HCT116 (cell line): ENCODE measurements around the gene CBLC. TPM values are rescaled to one million over a fixed set of nuclear protein-coding genes. Genes with fewer than 3 reads are reported as not detected.

Experiments used
- ATAC-seq: fragments of 200-7000 bp; cut with Tn5 transposase; 2 replicates; pipeline ENCODE4 v1.9.1; 2020; ENCODE audit warnings: mild to moderate bottlenecking, moderate library complexity
- BruUV-seq: library from RNA; stranded (reverse); fragments of 400-500 nt; replicated peaks from 2 replicates; lab custom pipeline; 2021; lab: Mats Ljungman, UMichigan
- CTCF ChIA-PET: fragments of 300-600 bp; sonication (Branson Sonifier 250); formaldehyde crosslinking; loops from one replicate; lab custom pipeline; 2021; ENCODE audit warnings: antibody characterized with exemption; lab: Charles Lee
- POLR2A ChIA-PET: fragments of 300-600, 350-600 bp; sonication (Branson Sonifier 250); formaldehyde crosslinking; loops from one replicate; lab custom pipeline; 2021; ENCODE audit warnings: antibody characterized with exemption; lab: Charles Lee
- RAD21 ChIA-PET, 2 experiments: fragments of 300-600 bp; sonication (Branson Sonifier 250); formaldehyde crosslinking; loops; one replicate each; lab custom pipeline; 2023; ENCODE audit warnings: low total read pairs in 2 of 2; ENCODE audit not compliant: uncharacterized antibody in 2 of 2, unreplicated experiment in 2 of 2, low non-redundant PET in 1 of 2; lab: Charles Lee
- DNase-seq: peaks from one replicate; pipeline ENCODE4 v3.0.0-alpha.2; 2010; ENCODE audit warnings: low read depth, low spot score
- H2AFZ ChIP-seq: fragments of 200-600 bp; shearing (Covaris generic), sonication (generic); 2 replicates; pipeline ENCODE4 v1.6.1; 2017; ENCODE audit warnings: low read depth, mixed run types, mixed read lengths, antibody characterized with exemption, low read length; ENCODE audit not compliant: poor library complexity, severe bottlenecking
- H3K27ac ChIP-seq: 2 replicates; pipeline ENCODE4 v1.5.1; 2012; ENCODE audit warnings: low read depth, low read length
- H3K27me3 ChIP-seq: fragments of 200-600 bp; sonication (generic); 2 replicates; pipeline ENCODE4 v1.6.1; 2016; ENCODE audit warnings: mixed run types, low read length, mixed read lengths; ENCODE audit not compliant: insufficient read depth
- H3K36me3 ChIP-seq, 2 experiments: fragments of 200-500 bp in 1 of 2; fragments of 200-600 bp in 1 of 2; sonication (Bioruptor generic) in 1 of 2; sonication (generic) in 1 of 2; 2 replicates each; pipeline versions ENCODE4 v1.5.1 to v1.6.1; 2014 to 2016; ENCODE audit warnings: low read length in 2 of 2, inconsistent platforms in 1 of 2, mixed read lengths in 1 of 2, mixed run types in 1 of 2; ENCODE audit not compliant: insufficient read depth in 2 of 2, control insufficient read depth in 1 of 2
- H3K4me1 ChIP-seq, 2 experiments: fragments of 200-600 bp in 1 of 2; sonication (generic) in 1 of 2; 2 replicates each; pipeline versions ENCODE4 v1.5.1 to v1.6.1; 2012 to 2017; ENCODE audit warnings: low read length in 2 of 2, inconsistent platforms in 1 of 2, mild to moderate bottlenecking in 1 of 2, mixed read lengths in 1 of 2, mixed run types in 1 of 2, moderate library complexity in 1 of 2; ENCODE audit not compliant: insufficient read depth in 2 of 2, control insufficient read depth in 1 of 2
- H3K4me2 ChIP-seq: fragments of 200-600 bp; sonication (generic); 2 replicates; pipeline ENCODE4 v1.6.1; 2017; ENCODE audit warnings: mixed run types, low read length, mixed read lengths
- H3K4me3 ChIP-seq, 2 experiments: fragments of 200-600 bp in 1 of 2; sonication (generic) in 1 of 2; replicated peaks in 1 of 2; 2 replicates each; pipeline ENCODE4 v1.5.1; 2011 to 2016; ENCODE audit warnings: low read length in 2 of 2, control low read depth in 1 of 2, low read depth in 1 of 2, mild to moderate bottlenecking in 1 of 2, mixed read lengths in 1 of 2, mixed run types in 1 of 2
- H3K79me2 ChIP-seq: fragments of 200-600 bp; sonication (generic); 2 replicates; pipeline ENCODE4 v1.6.1; 2017; ENCODE audit warnings: mild to moderate bottlenecking, mixed run types, low read length, moderate library complexity, mixed read lengths; ENCODE audit not compliant: insufficient read depth
- H3K9ac ChIP-seq: fragments of 200-600 bp; sonication (generic); 2 replicates; pipeline ENCODE4 v1.6.1; 2016; ENCODE audit warnings: low read length, mixed read lengths
- H3K9me2 ChIP-seq: fragments of 200-600 bp; sonication (generic), shearing (Covaris generic); 2 replicates; pipeline ENCODE4 v1.6.1; 2017; ENCODE audit warnings: mixed run types, mild to moderate bottlenecking, moderate library complexity; ENCODE audit not compliant: insufficient read depth
- H3K9me3 ChIP-seq, 2 experiments: fragments of 200-500 bp in 1 of 2; fragments of 200-600 bp in 1 of 2; sonication (Bioruptor generic) in 1 of 2; sonication (generic) in 1 of 2; 2 replicates each; pipeline ENCODE4 v1.6.1; 2014 to 2017; ENCODE audit warnings: low read length in 2 of 2, mixed read lengths in 2 of 2, inconsistent platforms in 1 of 2, low read depth in 1 of 2, mild to moderate bottlenecking in 1 of 2, mixed run types in 1 of 2, moderate library complexity in 1 of 2; ENCODE audit not compliant: control insufficient read depth in 1 of 2, insufficient read depth in 1 of 2
- H4K20me1 ChIP-seq: fragments of 200-600 bp; sonication (generic), shearing (Covaris generic); 2 replicates; pipeline ENCODE4 v1.6.1; 2017; ENCODE audit warnings: mixed run types, mild to moderate bottlenecking, moderate library complexity; ENCODE audit not compliant: insufficient read depth
- CBX3 ChIP-seq: IDR thresholded peaks from 2 replicates; pipeline ENCODE4 v1.6.1; 2012; ENCODE audit warnings: low read depth
- EZH2 ChIP-seq: fragments of 200-600 bp; sonication (generic); IDR thresholded peaks from 2 replicates; pipeline ENCODE4 v1.6.1; 2017; ENCODE audit warnings: antibody characterized with exemption, mixed run types
- EZH2phosphoT487 ChIP-seq: fragments of 200-600 bp; IDR thresholded peaks from 2 replicates; pipeline ENCODE4 v1.6.1; 2018; ENCODE audit warnings: antibody characterized with exemption, borderline replicate concordance
- FOSL1 ChIP-seq: IDR thresholded peaks from 2 replicates; pipeline ENCODE4 v1.6.1; 2012; ENCODE audit warnings: low read depth
- JUND ChIP-seq: IDR thresholded peaks from 2 replicates; pipeline ENCODE4 v1.6.1; 2012
- POLR2A ChIP-seq: IDR thresholded peaks from 2 replicates; pipeline ENCODE4 v1.7.0; 2011; ENCODE audit warnings: borderline replicate concordance; ENCODE audit not compliant: insufficient read depth, insufficient read length; ENCODE audit errors: extremely low read depth
- SIN3A ChIP-seq: IDR thresholded peaks from 2 replicates; pipeline ENCODE4 v1.6.1; 2012; ENCODE audit warnings: low read depth
- SP1 ChIP-seq: IDR thresholded peaks from 2 replicates; pipeline ENCODE4 v1.6.1; 2012; ENCODE audit warnings: low read depth
- YY1 ChIP-seq: IDR thresholded peaks from 2 replicates; pipeline ENCODE4 v1.6.1; 2011; ENCODE audit warnings: low read length, low read depth, moderate library complexity, mild to moderate bottlenecking; ENCODE audit not compliant: insufficient replicate concordance; ENCODE audit errors: extremely low read depth
- ZNF274 ChIP-seq: fragments of 200-500 bp; sonication (Bioruptor generic); IDR thresholded peaks from 2 replicates; pipeline ENCODE4 v1.6.1; 2014; ENCODE audit warnings: mild to moderate bottlenecking, low read depth, low read length, inconsistent platforms
- intact Hi-C: fragments of 100-400 bp; cut with micrococcal nuclease; formaldehyde crosslinking; loops from 2 replicates; pipeline ENCODE4 v1.10.0; 2022
- total RNA-seq: library from RNA; stranded (reverse); gene quantifications from one replicate; pipeline ENCODE4 v1.2.1, GENCODE V29; 2021; ENCODE audit not compliant: unreplicated experiment
- TF ChIP-seq, protein P1 (sequence below): IDR thresholded peaks from 2 replicates; pipeline ENCODE4 v1.6.1; 2012
- TF ChIP-seq, protein P2 (sequence below), 3 experiments: fragments of 200-600 bp in 1 of 3; sonication (generic) in 1 of 3; IDR thresholded peaks in 2 of 3; conservative IDR thresholded peaks in 1 of 3; 2 replicates each; pipeline ENCODE4 v1.5.1; 2012 to 2017; ENCODE audit warnings: low read depth in 2 of 3, low read length in 2 of 3, antibody characterized with exemption in 1 of 3, borderline replicate concordance in 1 of 3, control low read depth in 1 of 3, mild to moderate bottlenecking in 1 of 3, mixed read lengths in 1 of 3, mixed run types in 1 of 3, moderate library complexity in 1 of 3; ENCODE audit not compliant: insufficient read depth in 1 of 3
- TF ChIP-seq, protein P3 (sequence below): IDR thresholded peaks from 2 replicates; pipeline ENCODE4 v1.6.1; 2012; ENCODE audit warnings: low read depth

CBLC gene
- total RNA-seq, 1 experiment from 2014 or later = 54.3 TPM

DNA sequence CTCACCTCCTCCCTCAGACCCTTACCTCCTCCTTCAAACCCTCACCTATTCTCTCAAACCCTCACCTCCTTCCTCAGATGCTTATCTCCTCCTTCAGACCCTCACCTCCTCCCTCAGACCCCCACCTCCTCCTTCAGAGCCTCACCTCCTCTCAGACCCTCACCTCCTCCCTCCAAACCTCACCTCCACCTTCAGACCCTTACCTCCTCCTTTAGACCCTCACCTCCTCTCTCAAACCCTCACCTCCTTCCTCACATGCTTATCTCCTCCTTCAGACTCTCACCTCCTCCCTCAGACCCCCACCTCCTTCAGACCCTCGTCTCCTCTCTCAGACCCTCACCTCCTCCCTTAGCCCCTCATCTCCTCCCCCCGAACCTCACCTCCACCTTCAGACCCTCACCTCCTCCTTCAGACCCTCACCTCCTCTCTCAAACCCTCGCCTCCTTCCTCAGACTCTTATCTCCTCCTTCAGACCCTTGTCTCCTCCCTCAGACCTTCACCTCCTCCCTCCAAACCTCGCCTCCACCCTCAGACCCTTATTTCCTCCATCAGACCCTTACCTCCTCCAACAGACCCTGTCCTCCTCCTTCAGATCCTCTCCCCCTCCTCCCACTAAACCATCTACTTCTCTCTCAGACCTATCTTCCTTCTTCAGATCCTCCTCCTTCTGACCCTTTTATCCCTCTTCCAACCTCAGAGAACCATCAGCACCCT is 31.6 kb upstream of the CBLC start:
- ChIA-PET POLR2A (interaction anchor here (1.0 to 5.8 kb wide), 2 partner anchors 7 to 24 kb away, joined by 4 to 36 read pairs; no protein-coding TSS in a partner anchor), RAD21 (interaction anchor here (1.0 to 1.5 kb wide), 3 partner anchors 21 to 25 kb away, joined by 3 to 4 read pairs (median 3); no protein-coding TSS in a partner anchor), CTCF (interaction anchor here (1.8 kb wide), 1 partner anchor 25 kb away, joined by 6 read pairs; no protein-coding TSS in a partner anchor)
- Histone ChIP-seq H3K4me1 (peaks cover 64 to 86% of the 10 kb centered on the region in 2 experiments), H3K9me2 (no peaks in the 10 kb centered on the region), H3K4me3 (no peak overlapping the region), H3K36me3 (peaks cover 0 to under 1% of the 10 kb centered on the region in 2 experiments; a peak in 1 of 4 replicates), H3K9ac (peak overlapping the region; percentile 47; the same call in 1 of the 2 replicates), H2AFZ (no peak overlapping the region), H3K27ac (peak overlapping the region; percentile 98; the same call in 1 of the 2 replicates), H3K4me2 (peak overlapping the region; percentile 81), H3K9me3 (no peaks in the 10 kb centered on the region), H3K79me2 (peaks cover 18% of the 10 kb centered on the region), H4K20me1 (no peaks in the 10 kb centered on the region), H3K27me3 (no peaks in the 10 kb centered on the region)
- intact Hi-C loops = no loop called here
- ATAC-seq (no peak), DNase-seq (no peak)
- no peak for TF ChIP-seq JUND
- no peak for TF ChIP-seq YY1
- no peak for TF ChIP-seq ZNF274
- no peak for TF ChIP-seq SP1
- TF ChIP-seq EZH2phosphoT487 = no peak
- no peak for TF ChIP-seq SIN3A
- no TSS peak for BruUV-seq

DNA sequence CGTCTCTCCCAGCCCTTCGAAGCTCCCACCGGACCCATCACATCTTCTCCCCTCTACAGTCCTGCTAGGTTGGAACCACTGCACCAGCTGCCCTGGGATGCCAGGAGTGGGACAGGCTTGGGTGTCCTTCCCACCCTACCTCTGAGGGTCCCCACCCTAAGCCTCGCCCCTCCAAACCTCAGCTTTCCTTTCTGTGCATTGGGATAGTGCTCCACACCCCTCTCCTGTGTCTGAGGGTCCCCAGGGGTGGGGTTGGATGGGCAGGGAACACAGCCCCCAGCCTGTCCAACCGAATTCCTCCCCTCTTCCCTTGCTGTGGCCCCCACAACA is 31.1 kb upstream of the CBLC start:
- no peak for DNase-seq
- H2AFZ ChIP-seq = no peak overlapping the region
- H3K36me3 ChIP-seq = peaks cover 2 to 4% of the 10 kb centered on the region in 2 experiments; a peak in 2 of 4 replicates
- TF ChIP-seq, protein P1, sequence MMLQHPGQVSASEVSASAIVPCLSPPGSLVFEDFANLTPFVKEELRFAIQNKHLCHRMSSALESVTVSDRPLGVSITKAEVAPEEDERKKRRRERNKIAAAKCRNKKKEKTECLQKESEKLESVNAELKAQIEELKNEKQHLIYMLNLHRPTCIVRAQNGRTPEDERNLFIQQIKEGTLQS = no peak
- TF ChIP-seq, protein P2, sequence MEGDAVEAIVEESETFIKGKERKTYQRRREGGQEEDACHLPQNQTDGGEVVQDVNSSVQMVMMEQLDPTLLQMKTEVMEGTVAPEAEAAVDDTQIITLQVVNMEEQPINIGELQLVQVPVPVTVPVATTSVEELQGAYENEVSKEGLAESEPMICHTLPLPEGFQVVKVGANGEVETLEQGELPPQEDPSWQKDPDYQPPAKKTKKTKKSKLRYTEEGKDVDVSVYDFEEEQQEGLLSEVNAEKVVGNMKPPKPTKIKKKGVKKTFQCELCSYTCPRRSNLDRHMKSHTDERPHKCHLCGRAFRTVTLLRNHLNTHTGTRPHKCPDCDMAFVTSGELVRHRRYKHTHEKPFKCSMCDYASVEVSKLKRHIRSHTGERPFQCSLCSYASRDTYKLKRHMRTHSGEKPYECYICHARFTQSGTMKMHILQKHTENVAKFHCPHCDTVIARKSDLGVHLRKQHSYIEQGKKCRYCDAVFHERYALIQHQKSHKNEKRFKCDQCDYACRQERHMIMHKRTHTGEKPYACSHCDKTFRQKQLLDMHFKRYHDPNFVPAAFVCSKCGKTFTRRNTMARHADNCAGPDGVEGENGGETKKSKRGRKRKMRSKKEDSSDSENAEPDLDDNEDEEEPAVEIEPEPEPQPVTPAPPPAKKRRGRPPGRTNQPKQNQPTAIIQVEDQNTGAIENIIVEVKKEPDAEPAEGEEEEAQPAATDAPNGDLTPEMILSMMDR (IDR thresholded peaks at IDR 0.05 in 2 of 3, conservative IDR thresholded peaks at IDR 0.05 in 1 of 3; ENCODE audit: borderline replicate concordance in 1 of 3, insufficient read depth in 1 of 3, low read depth in 2 of 3, low read length in 2 of 3) = no peak
- no peak for TF ChIP-seq FOSL1
- TF ChIP-seq, protein P3, sequence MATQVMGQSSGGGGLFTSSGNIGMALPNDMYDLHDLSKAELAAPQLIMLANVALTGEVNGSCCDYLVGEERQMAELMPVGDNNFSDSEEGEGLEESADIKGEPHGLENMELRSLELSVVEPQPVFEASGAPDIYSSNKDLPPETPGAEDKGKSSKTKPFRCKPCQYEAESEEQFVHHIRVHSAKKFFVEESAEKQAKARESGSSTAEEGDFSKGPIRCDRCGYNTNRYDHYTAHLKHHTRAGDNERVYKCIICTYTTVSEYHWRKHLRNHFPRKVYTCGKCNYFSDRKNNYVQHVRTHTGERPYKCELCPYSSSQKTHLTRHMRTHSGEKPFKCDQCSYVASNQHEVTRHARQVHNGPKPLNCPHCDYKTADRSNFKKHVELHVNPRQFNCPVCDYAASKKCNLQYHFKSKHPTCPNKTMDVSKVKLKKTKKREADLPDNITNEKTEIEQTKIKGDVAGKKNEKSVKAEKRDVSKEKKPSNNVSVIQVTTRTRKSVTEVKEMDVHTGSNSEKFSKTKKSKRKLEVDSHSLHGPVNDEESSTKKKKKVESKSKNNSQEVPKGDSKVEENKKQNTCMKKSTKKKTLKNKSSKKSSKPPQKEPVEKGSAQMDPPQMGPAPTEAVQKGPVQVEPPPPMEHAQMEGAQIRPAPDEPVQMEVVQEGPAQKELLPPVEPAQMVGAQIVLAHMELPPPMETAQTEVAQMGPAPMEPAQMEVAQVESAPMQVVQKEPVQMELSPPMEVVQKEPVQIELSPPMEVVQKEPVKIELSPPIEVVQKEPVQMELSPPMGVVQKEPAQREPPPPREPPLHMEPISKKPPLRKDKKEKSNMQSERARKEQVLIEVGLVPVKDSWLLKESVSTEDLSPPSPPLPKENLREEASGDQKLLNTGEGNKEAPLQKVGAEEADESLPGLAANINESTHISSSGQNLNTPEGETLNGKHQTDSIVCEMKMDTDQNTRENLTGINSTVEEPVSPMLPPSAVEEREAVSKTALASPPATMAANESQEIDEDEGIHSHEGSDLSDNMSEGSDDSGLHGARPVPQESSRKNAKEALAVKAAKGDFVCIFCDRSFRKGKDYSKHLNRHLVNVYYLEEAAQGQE = no peak
- TF ChIP-seq EZH2 = no peak
- TF ChIP-seq ZNF274 = no peak
- TF ChIP-seq CBX3 = no peak
- no peak for TF ChIP-seq SP1
- TF ChIP-seq POLR2A = no peak
- no peak for TF ChIP-seq SIN3A
- TF ChIP-seq JUND = no peak
- TF ChIP-seq, all 23 proteins: peak for 0
- BruUV-seq = no TSS peak
- Histone ChIP-seq H3K9me2 (no peaks in the 10 kb centered on the region), H3K27ac (peak overlapping the region; percentile 98; the same call in 1 of the 2 replicates), H4K20me1 (no peaks in the 10 kb centered on the region), H3K4me3 (peak overlapping the region in 1 of 2 experiments; percentile 85; a peak in 2 of 4 replicates), H3K9ac (peak overlapping the region; percentile 89), H3K27me3 (no peaks in the 10 kb centered on the region), H3K4me1 (peaks cover 59 to 84% of the 10 kb centered on the region in 2 experiments), H3K4me2 (peak overlapping the region; percentile 81), H3K79me2 (peaks cover 21% of the 10 kb centered on the region), H3K9me3 (no peaks in the 10 kb centered on the region)
- ATAC-seq = no peak
- POLR2A ChIA-PET = no interaction called here
- intact Hi-C loops = no loop called here
- CTCF ChIA-PET = no interaction called here
- RAD21 ChIA-PET = no interaction called here
